AG04450 (cell line): ENCODE results near the gene WNT5B. TPM values are rescaled to one million over a fixed set of nuclear protein-coding genes. Genes with fewer than 3 reads are reported as not detected.
A peak's percentile ranks its signal among the peaks of the same experiment; 100 is the strongest.

ENCODE experiments used
- CTCF ChIA-PET: fragments of 300-600, 350-600 bp; formaldehyde crosslinking; extraction: SDS; loops from one replicate; lab custom pipeline; 2022; ENCODE audit warnings: antibody characterized with exemption, inconsistent platforms; lab: Charles Lee
- POLR2A ChIA-PET: fragments of 350-600 bp; formaldehyde crosslinking; extraction: SDS; loops from one replicate; lab custom pipeline; 2021; ENCODE audit warnings: antibody characterized with exemption, inconsistent platforms; lab: Yijun Ruan, JAX
- DNase-seq: peaks from one replicate; pipeline ENCODE4 v3.0.0-alpha.2; 2011; ENCODE audit warnings: low read depth, low spot score
- H3K27ac ChIP-seq: one replicate; pipeline ENCODE4 v1.5.1; 2012; ENCODE audit warnings: low read depth, low read length, control low read depth
- H3K27me3 ChIP-seq: one replicate; pipeline ENCODE4 v1.6.0; 2012; ENCODE audit warnings: low read length; ENCODE audit not compliant: control insufficient read depth, insufficient read depth
- H3K4me3 ChIP-seq: 2 replicates; pipeline ENCODE4 v1.5.1; 2011; ENCODE audit warnings: mild to moderate bottlenecking, low read depth, low read length, control low read depth
- H3K9me3 ChIP-seq: 2 replicates; pipeline ENCODE4 v1.5.1; 2012; ENCODE audit warnings: low read length; ENCODE audit not compliant: control insufficient read depth, insufficient read depth
- CTCF ChIP-seq: IDR thresholded peaks from 2 replicates; pipeline ENCODE4 v1.5.1; 2011; ENCODE audit warnings: low read depth, low read length, control low read depth, inconsistent platforms
- polyA plus RNA-seq: library from polyadenylated mRNA; depleted of rRNA; stranded (reverse); fragments of >200 nt; gene quantifications from 2 replicates; pipeline ENCODE4 v1.2.3, GENCODE V29; 2011

The WNT5B gene
- polyA plus RNA-seq, 1 experiment, result 22.2 TPM

DNA sequence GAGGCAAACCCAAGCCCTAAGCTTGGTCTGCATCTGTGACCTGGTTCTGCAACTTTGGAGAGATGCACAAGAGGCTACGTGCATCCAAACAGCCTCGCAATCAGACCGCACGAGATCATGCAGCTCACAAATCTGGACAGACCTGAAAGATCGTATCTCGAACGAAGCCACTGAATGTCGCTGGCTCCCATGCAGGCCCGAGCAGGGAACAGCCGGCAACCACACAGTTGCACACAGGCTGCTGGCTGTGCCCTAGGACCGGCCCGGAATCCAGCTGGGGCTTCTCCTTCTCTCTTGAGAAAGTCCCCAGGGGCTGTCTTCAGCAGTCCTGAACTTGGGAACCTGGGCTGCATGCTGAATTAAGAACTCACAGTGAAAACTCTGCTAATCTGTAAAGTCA, 27.9 kb downstream of the WNT5B start:
- DNase-seq, result no peak
- H3K27me3 ChIP-seq, result no peaks in the 10 kb centered on the region
- no peak for TF ChIP-seq CTCF
- H3K4me3 ChIP-seq, result no peak overlapping the region
- no peak overlapping the region for H3K27ac ChIP-seq
- CTCF ChIA-PET, result interaction anchor here (1.0 to 18.6 kb wide), 3 partner anchors 22 to 283 kb away, joined by 3 to 440 read pairs (median 49); no protein-coding TSS in a partner anchor
- POLR2A ChIA-PET, result interaction anchor here (0.5 to 0.9 kb wide), 3 partner anchors 34 to 133 kb away, joined by 3 to 5 read pairs (median 3); partner anchors contain the start of gene ADIPOR2
- no peaks in the 10 kb centered on the region for H3K9me3 ChIP-seq

DNA sequence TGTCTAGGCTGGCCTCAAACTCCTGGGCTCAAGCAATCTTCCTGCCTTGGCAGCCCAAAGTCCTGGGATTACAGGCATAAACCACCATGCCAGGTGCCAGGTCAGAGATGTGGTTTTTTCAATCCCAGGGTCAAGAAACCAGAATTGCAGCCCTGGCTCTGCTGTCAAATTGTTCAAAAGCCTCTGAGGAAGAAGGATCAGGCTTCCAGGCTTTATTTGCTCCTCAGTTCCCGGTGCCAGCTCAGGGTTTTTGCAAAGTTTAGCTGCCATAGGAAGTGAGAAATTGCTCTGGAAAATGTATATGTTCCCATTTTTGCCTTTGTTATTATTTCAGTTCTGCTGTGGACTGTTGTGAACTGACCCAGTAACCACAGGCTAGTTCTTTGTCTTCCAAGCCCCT, 28.7 kb downstream of the WNT5B start:
- DNase-seq, result no peak

GRCh38 chr12:1660304-1661187, 31.5 kb downstream of the WNT5B start:
- TF ChIP-seq CTCF, result no peak
- Histone ChIP-seq H3K27ac (no peak overlapping the region), H3K9me3 (peaks cover 5% of the 10 kb centered on the region; the same call in 1 of the 2 replicates), H3K27me3 (peaks cover 4% of the 10 kb centered on the region), H3K4me3 (no peak overlapping the region)
- ChIA-PET CTCF (interaction anchor here (1.2 to 18.6 kb wide), 3 partner anchors 118 to 279 kb away, joined by 5 to 440 read pairs (median 6); no protein-coding TSS in a partner anchor), POLR2A (no interaction called here)
- no peak for DNase-seq

More for the DNA sequence above, 28.7 kb downstream of the WNT5B start:
- Histone ChIP-seq H3K27me3 (peaks cover under 1% of the 10 kb centered on the region), H3K9me3 (peaks cover under 1% of the 10 kb centered on the region; the same call in 1 of the 2 replicates), H3K27ac (no peak overlapping the region), H3K4me3 (no peak overlapping the region)
- POLR2A ChIA-PET, result interaction anchor here (0.9 kb wide), 1 partner anchor 132 kb away, joined by 3 read pairs; no protein-coding TSS in a partner anchor
- no peak for TF ChIP-seq CTCF
- CTCF ChIA-PET, result interaction anchor here (18.6 kb wide), 1 partner anchor 134 kb away, joined by 440 read pairs; no protein-coding TSS in a partner anchor

- DNase-seq, result peak; percentile 76
- ChIA-PET POLR2A (interaction anchor here (0.6 to 1.6 kb wide), 5 partner anchors 9 to 129 kb away, joined by 3 to 11 read pairs (median 4); partner anchors contain the start of gene ADIPOR2), CTCF (interaction anchor here (1.2 to 1.4 kb wide), 2 partner anchors 8 to 129 kb away, joined by 7 read pairs; no protein-coding TSS in a partner anchor)
- no peak for TF ChIP-seq CTCF
- Histone ChIP-seq H3K27me3 (peaks cover 4% of the 10 kb centered on the region), H3K27ac (no peak overlapping the region), H3K4me3 (peak overlapping the region; percentile 60), H3K9me3 (peaks cover 5% of the 10 kb centered on the region; the same call in 1 of the 2 replicates)
Measured at GRCh38 chr12:1661553-1662335, 32.7 kb downstream of the WNT5B start.
